ENCODE measurements around the gene BOK.
"Not testable (repeated sequence)": the region's sequence is repeated elsewhere in the genome, so short reads cannot be mapped to it uniquely, and the experiment has no call there.

Gene BOK

DNA sequence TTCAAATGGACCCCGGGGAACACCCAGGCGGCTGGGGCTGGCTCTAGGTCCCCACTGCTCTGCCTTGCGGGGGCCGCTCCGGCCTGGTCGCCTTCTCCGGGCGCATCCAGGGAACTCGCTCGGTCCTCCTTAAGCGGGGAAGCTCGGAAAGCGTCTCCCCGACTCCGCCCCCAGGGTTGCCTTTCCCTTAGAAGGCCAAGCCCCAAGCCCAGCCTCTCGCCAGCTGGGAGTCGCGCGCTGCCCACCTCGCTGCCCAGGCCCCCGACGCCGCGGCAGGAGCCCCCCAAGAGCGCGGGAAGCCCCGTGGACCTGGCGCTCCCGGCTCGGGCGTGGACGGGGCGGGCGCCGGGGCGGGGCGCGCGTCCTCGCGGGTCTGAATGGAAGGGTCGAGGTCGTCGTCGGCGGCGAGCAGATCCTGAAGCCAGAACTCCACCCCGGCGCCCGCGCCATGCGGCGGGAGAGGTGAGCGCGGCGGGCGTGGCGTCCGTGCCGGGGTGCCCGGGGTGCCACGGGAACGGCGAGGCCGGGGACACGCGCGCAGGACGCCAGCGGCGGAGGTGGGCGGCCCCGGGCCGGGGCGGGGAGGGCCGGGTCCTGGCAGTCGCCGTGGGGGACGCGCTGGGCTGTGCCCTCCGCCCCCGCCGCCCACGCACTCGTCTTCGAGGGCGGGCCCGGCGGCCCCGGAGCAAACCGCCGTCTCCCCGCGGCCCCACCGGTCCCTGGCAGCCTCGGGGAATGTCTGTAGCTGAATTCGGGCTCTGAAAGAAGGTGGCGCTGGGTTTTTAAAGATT is at the start of gene BOK:
Gene BOK (plus strand): TSS at position 214 of the 791 bp plus-strand sequence. CDS start 739 bp downstream, outside the sequence.
- no peak for DNase-seq (ENCODE audit: low read depth in 1 of 2, low spot score in 1 of 2)

- DNase-seq (ENCODE audit: low read depth in 1 of 2, low spot score in 1 of 2): no peak
Observed at GRCh38 chr2:241509155-241509784, 49.3 kb upstream of the BOK start.

DNA sequence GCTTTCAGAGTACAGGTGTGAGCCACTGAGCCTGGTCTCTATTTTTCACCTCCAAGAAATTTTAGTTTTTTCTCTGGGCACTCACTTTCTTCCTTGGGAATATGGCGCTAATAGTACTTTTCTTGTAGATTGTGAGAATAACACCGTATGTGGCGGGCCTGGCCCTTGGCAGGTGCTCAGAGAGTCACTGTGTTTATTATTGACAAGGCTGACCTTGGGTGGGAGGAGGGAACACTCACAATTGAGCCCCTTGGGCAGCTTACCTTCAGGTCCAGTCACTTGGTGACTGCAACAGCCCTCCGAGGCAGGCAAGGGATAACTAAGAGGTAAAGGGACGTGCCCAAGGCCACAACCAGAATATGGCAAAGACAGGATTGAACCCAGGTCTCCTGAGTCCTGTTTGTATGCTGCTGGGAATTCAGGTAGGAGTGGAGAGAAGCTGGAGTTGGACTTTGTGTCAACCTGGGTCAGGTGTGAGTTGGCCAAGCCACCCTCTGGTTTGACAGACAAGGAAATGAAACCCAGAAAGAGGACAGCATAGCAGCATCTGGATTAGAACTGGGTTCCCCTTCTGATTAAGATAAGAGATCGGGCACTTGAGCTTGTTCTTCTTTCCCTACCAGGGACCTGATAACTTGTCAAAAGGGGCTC is 47.3 kb upstream of the BOK start:
- no peak for DNase-seq (ENCODE audit: low read depth in 1 of 2, low spot score in 1 of 2)

- no peak for DNase-seq (ENCODE audit: low read depth in 1 of 2, low spot score in 1 of 2)
Observed at GRCh38 chr2:241514553-241514952, 44.0 kb upstream of the BOK start.

- no peak for DNase-seq (ENCODE audit: low read depth in 1 of 2, low spot score in 1 of 2)
Observed at GRCh38 chr2:241514986-241515737, 43.4 kb upstream of the BOK start.

GRCh38 chr2:241516520-241516965 is 42.0 kb upstream of the BOK start:
- no peak for DNase-seq (ENCODE audit: low read depth in 1 of 2, low spot score in 1 of 2)

- DNase-seq (ENCODE audit: low read depth in 1 of 2, low spot score in 1 of 2): no peak
Observed at GRCh38 chr2:241517297-241517696, 41.2 kb upstream of the BOK start.

- DNase-seq (ENCODE audit: low read depth in 1 of 2, low spot score in 1 of 2): no peak
Observed at GRCh38 chr2:241519669-241520068, 38.9 kb upstream of the BOK start.

- no peak for DNase-seq (ENCODE audit: low read depth in 1 of 2, low spot score in 1 of 2)
Observed at GRCh38 chr2:241522477-241522876, 36.1 kb upstream of the BOK start.

GRCh38 chr2:241525818-241526780 is 32.4 kb upstream of the BOK start:
- not testable (repeated sequence) for DNase-seq (ENCODE audit: low read depth in 1 of 2, low spot score in 1 of 2)

DNA sequence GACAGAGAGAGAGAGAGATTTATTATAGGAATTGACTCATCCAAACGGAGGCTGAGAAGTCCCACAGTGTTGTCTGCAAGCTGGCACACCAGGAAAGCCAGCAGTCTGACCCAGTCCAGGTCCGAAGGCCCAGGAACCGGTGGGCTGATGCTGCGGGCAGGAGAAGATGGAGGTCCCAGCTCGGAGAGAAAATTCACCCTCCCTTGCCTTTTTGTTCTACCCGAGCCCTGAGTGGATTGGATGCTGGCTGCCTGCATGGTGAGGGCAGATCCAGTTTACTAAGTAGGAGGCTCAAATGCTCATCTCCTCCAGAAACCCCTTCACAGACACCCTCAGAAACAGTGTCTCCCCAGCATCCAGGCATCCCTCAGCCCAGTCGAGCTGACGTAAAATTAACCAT is 28.0 kb upstream of the BOK start:
- no peak for DNase-seq (ENCODE audit: low read depth in 1 of 2, low spot score in 1 of 2)

GRCh38 chr2:241531161-241531722 is 27.3 kb upstream of the BOK start:
- DNase-seq (ENCODE audit: low read depth in 1 of 2, low spot score in 1 of 2): no peak

DNA sequence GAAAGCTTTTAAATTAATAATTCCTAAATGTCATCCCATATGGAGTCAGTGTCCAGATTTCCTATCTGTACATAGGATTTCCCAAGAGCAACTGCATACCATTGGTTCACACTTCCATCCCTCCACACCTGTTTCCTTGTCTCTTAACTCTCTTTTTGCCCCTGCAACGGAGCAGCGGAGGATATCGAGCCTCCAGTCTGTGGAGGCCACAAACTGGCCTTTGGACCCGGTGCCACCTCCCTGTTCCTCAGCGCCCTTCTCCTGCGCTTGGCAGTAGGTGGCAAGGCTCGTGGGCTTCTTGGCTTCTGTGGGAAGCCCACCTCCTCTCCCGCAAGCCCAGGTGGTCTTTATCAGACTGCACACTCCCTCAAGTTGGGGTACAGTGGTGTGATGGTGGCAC is 26.4 kb upstream of the BOK start:
- no peak for DNase-seq (ENCODE audit: low read depth in 1 of 2, low spot score in 1 of 2)

DNA sequence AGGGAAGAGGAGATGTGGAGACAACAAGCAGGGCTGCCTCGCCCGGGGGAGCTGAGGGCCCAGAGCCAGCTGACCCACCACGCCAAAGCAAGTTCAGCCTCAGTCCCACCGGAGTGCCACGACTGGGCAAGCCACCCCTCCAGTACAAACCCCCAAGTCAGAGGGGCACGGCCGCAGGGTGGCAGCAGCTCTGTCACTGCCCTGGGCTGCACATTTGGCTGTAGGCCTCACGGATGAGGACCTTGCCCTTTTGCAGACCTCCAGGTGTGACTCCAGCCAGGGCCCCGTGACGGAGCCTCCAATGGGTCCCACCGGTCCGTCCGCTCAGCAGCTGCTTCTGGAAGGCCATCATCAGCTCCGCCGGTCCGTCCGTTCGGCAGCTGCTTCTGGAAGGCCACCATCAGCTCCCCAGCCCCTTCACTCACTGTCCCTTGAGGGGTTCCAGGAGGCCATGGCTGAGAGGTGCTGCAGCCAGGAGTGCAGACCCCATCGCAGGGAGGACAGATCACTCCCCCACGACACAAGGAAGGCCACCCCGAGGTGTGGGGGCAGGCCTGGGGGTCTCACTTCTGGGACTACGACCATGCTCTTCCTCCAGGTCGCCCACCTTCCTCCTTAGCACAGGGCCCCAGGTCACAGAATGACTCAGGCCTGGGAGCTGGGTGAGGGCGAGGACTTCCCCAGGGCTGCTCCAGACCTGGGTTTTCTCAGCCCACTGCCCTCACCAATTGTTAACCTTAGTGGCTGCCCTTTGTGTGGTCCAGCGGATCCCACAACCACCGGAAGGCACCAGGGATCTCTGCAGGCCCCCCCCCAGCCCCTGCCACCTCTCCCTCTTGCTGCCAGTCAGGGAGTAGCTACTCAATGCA is 25.6 kb upstream of the BOK start:
- no peak for DNase-seq (ENCODE audit: low read depth in 1 of 2, low spot score in 1 of 2)

DNA sequence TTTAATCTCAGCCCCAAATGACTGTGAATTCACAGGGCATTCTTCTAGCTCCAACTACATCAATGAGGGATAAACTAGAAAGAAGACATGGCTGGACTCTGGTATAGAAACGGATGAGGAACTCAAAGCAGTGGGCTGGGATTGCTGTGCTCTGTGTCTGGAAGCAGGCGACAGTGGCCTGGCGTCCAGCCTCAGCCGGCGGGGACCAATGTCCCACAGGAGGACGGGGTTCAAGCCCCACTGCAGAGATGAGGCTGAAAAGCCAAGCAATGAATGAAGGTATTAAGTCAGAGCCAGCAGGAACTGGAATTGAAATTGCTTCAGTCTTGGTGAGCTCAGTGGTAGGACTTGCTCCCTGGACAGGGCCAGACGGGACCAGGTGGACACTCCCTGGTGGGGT is 24.3 kb upstream of the BOK start:
- DNase-seq (ENCODE audit: low read depth in 1 of 2, low spot score in 1 of 2): no peak

DNA sequence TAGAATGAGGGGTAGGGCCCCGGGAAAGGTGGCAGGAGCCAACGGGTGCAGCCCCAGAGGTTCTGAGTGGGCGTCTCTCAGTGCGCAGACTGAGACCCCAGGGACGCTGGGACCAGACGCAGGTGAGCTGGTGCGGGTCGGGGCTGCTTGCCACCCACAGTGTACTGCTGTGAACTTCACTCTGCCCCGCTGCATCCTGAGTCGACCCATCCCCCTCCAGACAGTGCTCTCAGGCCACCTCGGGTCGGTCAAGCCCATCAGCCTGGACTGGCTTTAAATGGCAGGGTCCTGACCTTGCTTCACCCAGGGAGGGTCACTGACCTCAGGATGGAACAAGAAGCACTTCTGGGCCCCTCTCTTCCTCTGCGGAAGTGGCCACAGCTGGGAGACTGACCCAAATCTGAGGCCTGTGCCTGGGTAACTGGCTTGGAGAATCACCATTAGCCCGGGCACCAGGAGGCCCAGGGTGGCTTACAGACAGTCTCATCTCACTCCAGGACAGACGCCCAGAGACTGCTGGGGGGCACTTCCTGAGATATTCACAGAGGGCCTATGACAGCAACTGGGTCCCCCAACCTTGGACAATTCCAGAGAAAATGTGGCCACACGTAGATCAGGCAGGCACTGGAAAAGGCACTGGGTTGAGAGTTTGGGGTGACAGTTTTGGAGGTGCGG is 23.7 kb upstream of the BOK start:
- no peak for DNase-seq (ENCODE audit: low read depth in 1 of 2, low spot score in 1 of 2)

DNA sequence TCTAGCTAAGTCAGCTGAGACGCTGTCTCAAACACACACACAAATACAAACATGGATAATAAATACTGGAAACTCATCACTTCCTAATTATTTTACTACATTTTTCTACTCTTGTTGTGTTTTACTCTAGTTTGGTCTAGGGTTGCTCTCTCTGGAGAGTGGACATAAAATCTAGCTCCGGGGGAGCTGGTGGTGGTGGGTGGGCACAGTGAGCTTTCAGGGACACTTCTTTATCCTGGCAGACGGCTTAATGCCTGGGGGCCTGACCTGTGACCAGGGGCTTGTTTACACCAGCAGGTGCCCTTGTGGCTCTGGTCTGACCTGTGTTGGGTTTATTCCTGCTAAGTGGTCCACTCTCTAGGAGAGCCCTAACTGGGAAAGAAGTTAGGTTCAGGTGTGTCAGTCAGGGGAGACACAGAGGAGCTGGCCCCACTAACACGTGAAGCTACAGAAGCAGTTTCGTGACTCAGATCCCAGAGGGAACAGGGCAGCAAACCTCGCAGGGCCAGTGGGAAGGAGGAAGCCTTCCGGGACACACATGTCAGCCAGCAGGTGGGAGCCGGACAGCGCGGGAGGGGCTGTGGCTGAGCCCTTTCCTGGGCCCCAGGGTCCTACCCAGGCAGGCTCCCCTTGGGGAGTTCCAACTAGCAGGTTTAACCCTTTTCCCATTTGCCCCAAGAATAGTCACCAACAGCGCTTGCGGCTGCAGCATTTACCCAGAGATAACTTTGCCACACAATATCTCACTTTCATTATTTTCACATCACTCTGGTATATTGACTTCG is 22.5 kb upstream of the BOK start:
- no peak for DNase-seq (ENCODE audit: low read depth in 1 of 2, low spot score in 1 of 2)

Measured in activated CD4-positive, alpha-beta T cell treated with anti-CD3 and anti-CD28 coated beads, Interleukin-2, amount 50 U/mL, for 24 hours (primary cell).